CD14-positive monocyte (primary cell): ENCODE measurements around the gene PTPN13. TPM values are rescaled to one million over a fixed set of nuclear protein-coding genes. Genes with fewer than 3 reads are reported as not detected.

Experiments used
- DNase-seq, 3 donors: peaks; one replicate each; pipeline ENCODE4 v3.0.0-alpha.2; 2011 to 2022
- H2AFZ ChIP-seq: 2 replicates; pipeline ENCODE4 v1.6.0; 2012; ENCODE audit warnings: mild to moderate bottlenecking, low read depth, low read length, inconsistent platforms; ENCODE audit not compliant: insufficient read depth, poor library complexity, severe bottlenecking
- H3K27ac ChIP-seq, 2 donors: 1 replicate in 1 of 2; 2 replicates in 1 of 2; pipeline ENCODE4 v1.5.1; 2012 to 2013; ENCODE audit warnings: low read length in 2 of 2, control low read depth in 1 of 2, inconsistent platforms in 1 of 2, low read depth in 1 of 2, mild to moderate bottlenecking in 1 of 2
- H3K27me3 ChIP-seq, 2 donors: one replicate each; pipeline versions ENCODE4 v1.6.0 to v1.6.1; 2011 to 2013; ENCODE audit warnings: low read length in 2 of 2; ENCODE audit not compliant: control insufficient read depth in 2 of 2, insufficient read depth in 2 of 2
- H3K36me3 ChIP-seq, 2 donors: replicated peaks in 1 of 2; 1 replicate in 1 of 2; 2 replicates in 1 of 2; pipeline versions ENCODE4 v1.5.1 to v1.6.1; 2012 to 2013; ENCODE audit warnings: low read length in 2 of 2, control low read depth in 1 of 2, inconsistent platforms in 1 of 2, mild to moderate bottlenecking in 1 of 2; ENCODE audit not compliant: insufficient read depth in 2 of 2, control insufficient read depth in 1 of 2
- H3K4me1 ChIP-seq, 2 donors: 1 replicate in 1 of 2; 2 replicates in 1 of 2; pipeline versions ENCODE4 v1.5.1 to v1.6.1; 2012 to 2013; ENCODE audit warnings: low read length in 2 of 2, control low read depth in 1 of 2, inconsistent platforms in 1 of 2, mild to moderate bottlenecking in 1 of 2, moderate library complexity in 1 of 2; ENCODE audit not compliant: insufficient read depth in 2 of 2, control insufficient read depth in 1 of 2
- H3K4me2 ChIP-seq: replicated peaks from 2 replicates; pipeline ENCODE3; 2012; ENCODE audit warnings: low read length, moderate library complexity, mild to moderate bottlenecking; ENCODE audit not compliant: poor library complexity, severe bottlenecking; ENCODE audit errors: extremely low read depth
- H3K4me3 ChIP-seq, 3 experiments: fragments of 200-600 bp in 1 of 3; sonication (generic) in 1 of 3; replicated peaks in 1 of 3; 1 replicate in 2 of 3; 2 replicates in 1 of 3; pipeline ENCODE4 v1.5.1; 2011 to 2013; ENCODE audit warnings: low read length in 3 of 3, mild to moderate bottlenecking in 3 of 3, control low read depth in 2 of 3, low read depth in 2 of 3, inconsistent platforms in 1 of 3, moderate library complexity in 1 of 3
- H3K79me2 ChIP-seq: 2 replicates; pipeline ENCODE4 v1.6.0; 2012; ENCODE audit warnings: mild to moderate bottlenecking, control low read depth, inconsistent platforms, low read length, moderate library complexity; ENCODE audit not compliant: insufficient read depth
- H3K9ac ChIP-seq: 2 replicates; pipeline ENCODE4 v1.6.0; 2017; ENCODE audit warnings: low read length, mild to moderate bottlenecking; ENCODE audit not compliant: insufficient read depth, poor library complexity, severe bottlenecking
- H3K9me3 ChIP-seq, 2 donors: replicated peaks in 1 of 2; 1 replicate in 1 of 2; 2 replicates in 1 of 2; pipeline versions ENCODE4 v1.5.1 to v1.6.1; 2012 to 2013; ENCODE audit warnings: low read length in 2 of 2, control low read depth in 1 of 2; ENCODE audit not compliant: control insufficient read depth in 1 of 2, insufficient read depth in 1 of 2
- H4K20me1 ChIP-seq: 2 replicates; pipeline ENCODE4 v1.6.0; 2012; ENCODE audit warnings: mild to moderate bottlenecking, low read length, control low read depth, moderate library complexity; ENCODE audit not compliant: insufficient read depth
- H3K27ac Mint-ChIP-seq, 7 donors: one replicate each; pipeline ENCODE4 v1.8.0; 2020; ENCODE audit warnings: mild to moderate bottlenecking in 7 of 7, mixed read lengths in 7 of 7, moderate library complexity in 6 of 7, inconsistent platforms in 2 of 7
- H3K27me3 Mint-ChIP-seq, 3 donors: one replicate each; pipeline ENCODE4 v1.8.0; 2021 to 2022; ENCODE audit warnings: low read depth in 3 of 3, mild to moderate bottlenecking in 3 of 3, mixed read lengths in 3 of 3, moderate library complexity in 3 of 3, inconsistent platforms in 1 of 3
- H3K36me3 Mint-ChIP-seq, 2 donors: one replicate each; pipeline ENCODE4 v1.8.0; 2020; ENCODE audit warnings: mixed read lengths in 2 of 2, inconsistent platforms in 1 of 2, mild to moderate bottlenecking in 1 of 2
- H3K4me1 Mint-ChIP-seq: one replicate; pipeline ENCODE4 v1.8.0; 2020; ENCODE audit warnings: mild to moderate bottlenecking, mixed read lengths
- H3K4me3 Mint-ChIP-seq, 2 donors: one replicate each; pipeline ENCODE4 v1.8.0; 2020; ENCODE audit warnings: mild to moderate bottlenecking in 2 of 2, mixed read lengths in 2 of 2, moderate library complexity in 1 of 2
- H3K9me3 Mint-ChIP-seq, 7 donors: one replicate each; pipeline ENCODE4 v1.8.0; 2020 to 2022; ENCODE audit warnings: mixed read lengths in 7 of 7, mild to moderate bottlenecking in 6 of 7, moderate library complexity in 6 of 7, inconsistent platforms in 2 of 7
- WGBS: methylation state at CpG from one replicate; pipeline ENCODE4 v1.1.5; 2013; ENCODE audit warnings: missing lambda C conversion rate; ENCODE audit not compliant: insufficient coverage; 5-methylcytosine and 5-hydroxymethylcytosine counted together
- intact Hi-C, 2 donors: fragments of 100-400 bp; cut with micrococcal nuclease; formaldehyde crosslinking; loops; one replicate each; pipeline versions ENCODE4 v1.15.0 to v1.15.1; 2023
- polyA plus RNA-seq, 3 donors: library from polyadenylated mRNA; depleted of rRNA in 1 of 3; unstranded in 2 of 3; stranded (reverse) in 1 of 3; fragments of 300-500 nt in 2 of 3; fragments of >200 nt in 1 of 3; fragmentation: Illumina TruSeq in 2 of 3; gene quantifications; 1 replicate in 2 of 3; 2 replicates in 1 of 3; pipeline ENCODE4 v1.2.3, GENCODE V29; 2012 to 2021
- TF ChIP-seq, protein P1 (sequence below): fragments of 200-600 bp; IDR thresholded peaks from one replicate; pipeline ENCODE4 v1.8.0; 2022; ENCODE audit warnings: antibody characterized with exemption, mild to moderate bottlenecking

The PTPN13 gene
- polyA plus RNA-seq, 3 donors, result 0.04 to 1.0 (median 0.35) TPM

DNA sequence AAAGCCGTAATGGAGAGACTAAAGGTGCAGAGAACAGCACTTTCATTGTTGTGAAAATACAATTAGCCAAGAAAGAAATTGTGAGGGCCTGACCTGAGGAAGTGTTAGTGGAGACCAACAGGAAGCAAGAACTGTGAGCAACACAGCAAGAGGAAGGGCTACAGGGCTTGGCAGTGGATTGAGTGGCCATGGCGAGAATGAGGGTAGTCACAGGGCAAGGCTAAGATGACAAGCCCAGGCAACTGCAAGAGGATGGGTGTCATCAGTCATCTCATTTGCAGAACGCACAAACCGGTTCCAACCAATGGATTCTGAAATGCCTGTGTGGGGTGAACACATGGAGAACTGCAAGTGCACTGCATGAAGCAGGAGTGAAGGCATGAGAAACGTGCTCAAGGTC is 251.5 kb downstream of the PTPN13 start:
- no peak overlapping the region for H3K4me2 ChIP-seq
- TF ChIP-seq, protein P1, sequence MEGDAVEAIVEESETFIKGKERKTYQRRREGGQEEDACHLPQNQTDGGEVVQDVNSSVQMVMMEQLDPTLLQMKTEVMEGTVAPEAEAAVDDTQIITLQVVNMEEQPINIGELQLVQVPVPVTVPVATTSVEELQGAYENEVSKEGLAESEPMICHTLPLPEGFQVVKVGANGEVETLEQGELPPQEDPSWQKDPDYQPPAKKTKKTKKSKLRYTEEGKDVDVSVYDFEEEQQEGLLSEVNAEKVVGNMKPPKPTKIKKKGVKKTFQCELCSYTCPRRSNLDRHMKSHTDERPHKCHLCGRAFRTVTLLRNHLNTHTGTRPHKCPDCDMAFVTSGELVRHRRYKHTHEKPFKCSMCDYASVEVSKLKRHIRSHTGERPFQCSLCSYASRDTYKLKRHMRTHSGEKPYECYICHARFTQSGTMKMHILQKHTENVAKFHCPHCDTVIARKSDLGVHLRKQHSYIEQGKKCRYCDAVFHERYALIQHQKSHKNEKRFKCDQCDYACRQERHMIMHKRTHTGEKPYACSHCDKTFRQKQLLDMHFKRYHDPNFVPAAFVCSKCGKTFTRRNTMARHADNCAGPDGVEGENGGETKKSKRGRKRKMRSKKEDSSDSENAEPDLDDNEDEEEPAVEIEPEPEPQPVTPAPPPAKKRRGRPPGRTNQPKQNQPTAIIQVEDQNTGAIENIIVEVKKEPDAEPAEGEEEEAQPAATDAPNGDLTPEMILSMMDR, result no peak
- H3K4me1 Mint-ChIP-seq, result peaks cover 5% of the 10 kb centered on the region
- no peak overlapping the region for H3K4me3 ChIP-seq
- no peak for DNase-seq
- no peaks in the 10 kb centered on the region for H3K9me3 ChIP-seq
- peak overlapping the region in 1 of 7 donors; percentile 35 for H3K27ac Mint-ChIP-seq
- H3K9ac ChIP-seq, result no peak overlapping the region
- intact Hi-C loops, result no loop called here
- 98% methylated on average over 5 of the region's 5 CpGs for WGBS
- no peaks in the 10 kb centered on the region for H3K27me3 ChIP-seq
- H2AFZ ChIP-seq, result no peak overlapping the region
- H3K4me3 Mint-ChIP-seq, result no peak overlapping the region
- H4K20me1 ChIP-seq, result no peaks in the 10 kb centered on the region
- H3K36me3 Mint-ChIP-seq, result no peaks in the 10 kb centered on the region
- no peaks in the 10 kb centered on the region for H3K79me2 ChIP-seq
- H3K27me3 Mint-ChIP-seq, result peaks cover 0 to 2% (median 0%) of the 10 kb centered on the region in 3 donors
- H3K9me3 Mint-ChIP-seq, result peaks cover 0 to 11% (median 2%) of the 10 kb centered on the region in 7 donors
- no peak overlapping the region for H3K27ac ChIP-seq
- no peaks in the 10 kb centered on the region for H3K4me1 ChIP-seq
- no peaks in the 10 kb centered on the region for H3K36me3 ChIP-seq

DNA sequence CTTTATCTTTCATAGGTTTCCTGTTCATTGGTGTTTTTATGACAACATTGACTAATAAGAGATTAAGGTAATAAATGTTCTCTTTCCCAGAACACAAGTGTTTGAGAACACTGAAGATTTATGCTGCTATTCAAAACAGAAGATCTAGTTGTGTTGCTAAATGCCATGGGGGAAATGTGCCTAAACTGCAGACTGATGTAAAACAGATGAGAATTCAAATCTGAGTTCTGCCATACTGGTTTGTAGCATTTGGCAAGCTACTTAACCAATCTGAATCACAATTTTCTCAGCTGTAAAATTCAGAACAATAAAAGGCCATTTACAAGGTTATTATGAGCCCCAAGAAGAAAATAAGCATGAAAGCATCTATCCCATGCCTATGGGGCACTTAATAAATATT is 252.8 kb downstream of the PTPN13 start:
- no peaks in the 10 kb centered on the region for H4K20me1 ChIP-seq
- peaks cover 0 to 11% (median 4%) of the 10 kb centered on the region in 7 donors for H3K9me3 Mint-ChIP-seq
- DNase-seq, result no peak
- no peak overlapping the region for H3K4me2 ChIP-seq
- H3K79me2 ChIP-seq, result no peaks in the 10 kb centered on the region
- intact Hi-C loops, result no loop called here
- no peaks in the 10 kb centered on the region for H3K36me3 ChIP-seq
- H2AFZ ChIP-seq, result no peak overlapping the region
- no peak overlapping the region for H3K4me3 ChIP-seq
- no peaks in the 10 kb centered on the region for H3K27me3 ChIP-seq
- no peaks in the 10 kb centered on the region for H3K4me1 ChIP-seq
- H3K9me3 ChIP-seq, result no peaks in the 10 kb centered on the region
- peaks cover 5% of the 10 kb centered on the region for H3K4me1 Mint-ChIP-seq
- no peak overlapping the region for H3K4me3 Mint-ChIP-seq
- no peak overlapping the region for H3K27ac ChIP-seq
- no peak overlapping the region for H3K9ac ChIP-seq
- H3K27me3 Mint-ChIP-seq, result peaks cover 0 to 2% (median 0%) of the 10 kb centered on the region in 3 donors
- TF ChIP-seq, protein P1, result no peak
- H3K36me3 Mint-ChIP-seq, result no peaks in the 10 kb centered on the region
- H3K27ac Mint-ChIP-seq, result no peak overlapping the region
